Inflammatory macrophage treated with lipopolysaccharide for 1 hour (primary cell): ENCODE data around the gene VAV1.
"Not testable (repeated sequence)": the region's sequence is repeated elsewhere in the genome, so short reads cannot be mapped to it uniquely, and the experiment has no call there.

Experiments used
- DNase-seq, 2 donors: peaks; one replicate each; pipeline ENCODE4 v3.0.0-alpha.2; 2020 to 2022

Gene VAV1

GRCh38 chr19:6819323-6819722, 46.8 kb downstream of the VAV1 start:
- DNase-seq: no peak

- DNase-seq: no peak
These were observed 47.7 kb downstream of the VAV1 start for GRCh38 chr19:6820237-6820636.

- no peak for DNase-seq
These were observed 49.3 kb downstream of the VAV1 start for GRCh38 chr19:6821639-6822310.

GRCh38 chr19:6822311-6822670, 49.8 kb downstream of the VAV1 start:
- DNase-seq: no peak

- no peak for DNase-seq
These were observed 52.7 kb downstream of the VAV1 start for GRCh38 chr19:6825076-6825774.

GRCh38 chr19:6826281-6826920, 53.9 kb downstream of the VAV1 start:
- DNase-seq: no peak

- DNase-seq: no peak
These were observed 55.8 kb downstream of the VAV1 start for GRCh38 chr19:6828306-6828697.

GRCh38 chr19:6828698-6829633, 56.5 kb downstream of the VAV1 start:
- peak; percentile 43 to 68 for DNase-seq

GRCh38 chr19:6829829-6830228, 57.3 kb downstream of the VAV1 start:
- not testable (repeated sequence) for DNase-seq

GRCh38 chr19:6831084-6831483, 58.6 kb downstream of the VAV1 start:
- peak; percentile 64 to 65 for DNase-seq

- no peak for DNase-seq
These were observed 59.9 kb downstream of the VAV1 start for GRCh38 chr19:6832412-6832811.

GRCh38 chr19:6833166-6833790, 60.8 kb downstream of the VAV1 start:
- DNase-seq: no peak

- no peak for DNase-seq
These were observed 61.9 kb downstream of the VAV1 start for GRCh38 chr19:6834433-6834832.

- DNase-seq: no peak
These were observed 63.0 kb downstream of the VAV1 start for GRCh38 chr19:6835501-6835900.

GRCh38 chr19:6837525-6837924, 65.0 kb downstream of the VAV1 start:
- DNase-seq: peak; percentile 32 to 44

GRCh38 chr19:6838062-6838655, 65.7 kb downstream of the VAV1 start:
- DNase-seq: no peak

GRCh38 chr19:6842871-6843607, 70.5 kb downstream of the VAV1 start:
- no peak for DNase-seq

- DNase-seq: no peak
These were observed 75.3 kb downstream of the VAV1 start for GRCh38 chr19:6847828-6848200.

GRCh38 chr19:6848986-6849385, 76.5 kb downstream of the VAV1 start:
- DNase-seq: no peak

GRCh38 chr19:6849876-6850275, 77.4 kb downstream of the VAV1 start:
- peak; percentile 33 to 76 for DNase-seq

- no peak for DNase-seq
These were observed 78.9 kb downstream of the VAV1 start for GRCh38 chr19:6851359-6851758.

- DNase-seq: no peak
These were observed 79.5 kb downstream of the VAV1 start for GRCh38 chr19:6852001-6852400.
